ENCODE data around the gene RAD51B. TPM values are rescaled to one million over a fixed set of nuclear protein-coding genes. Genes with fewer than 3 reads are reported as not detected.

RAD51B gene
- total RNA-seq, 1 experiment from 2014 or later: 16.7 TPM

GRCh38 chr14:68413509-68413908 is 593.9 kb downstream of the RAD51B start:
- H3K27ac ChIP-seq (ENCODE audit: insufficient read length, low read depth, low read length): no peak overlapping the region
- no peaks in the 10 kb centered on the region for H3K4me1 ChIP-seq (ENCODE audit: insufficient read depth, low read length)
- no peak overlapping the region for H2AK5ac ChIP-seq (ENCODE audit: insufficient read length, low read length)
- Mint-ChIP-seq H3K4me1 (peaks cover 7 to 17% of the 10 kb centered on the region in 2 experiments), H3K9me3 (no peaks in the 10 kb centered on the region), H3K27ac (no peak overlapping the region), H3K36me3 (ENCODE audit: insufficient read depth in 1 of 3, low read depth in 3 of 3) (no peaks in the 10 kb centered on the region), H3K4me3 (no peak overlapping the region), H3K27me3 (ENCODE audit: low read depth) (peaks cover 1% of the 10 kb centered on the region)
- H3K4me2 ChIP-seq (ENCODE audit: insufficient read depth, insufficient read length, low read length): no peak overlapping the region
- no peak overlapping the region for H2BK15ac ChIP-seq (ENCODE audit: low read depth, low read length)
- no peak overlapping the region for H2BK5ac ChIP-seq (ENCODE audit: insufficient read length, low read length)
- no peaks in the 10 kb centered on the region for H3K23me2 ChIP-seq (ENCODE audit: insufficient read length, low read depth, low read length, poor library complexity, severe bottlenecking)
- H3K9ac ChIP-seq (ENCODE audit: extremely low read depth, insufficient read length, low read length): no peak overlapping the region
- no peak overlapping the region for H3K56ac ChIP-seq (ENCODE audit: insufficient read length, low read depth, low read length)
- H2BK120ac ChIP-seq (ENCODE audit: low read depth, low read length, poor library complexity, severe bottlenecking): no peak overlapping the region
- no peak overlapping the region for H3K18ac ChIP-seq (ENCODE audit: insufficient read length, low read depth, low read length)
- H3T11ph ChIP-seq (ENCODE audit: low read length): no peak overlapping the region
- H3K79me2 ChIP-seq (ENCODE audit: insufficient read depth, low read length): no peaks in the 10 kb centered on the region
- no peak overlapping the region for H3K23ac ChIP-seq (ENCODE audit: insufficient read length, low read depth, low read length)
- no peak overlapping the region for H3K4ac ChIP-seq (ENCODE audit: low read depth, low read length)
- no peak overlapping the region for H4K8ac ChIP-seq (replicated peaks; ENCODE audit: insufficient read length, low read depth, low read length)
- no peaks in the 10 kb centered on the region for H4K20me1 ChIP-seq (ENCODE audit: control insufficient read depth, insufficient read depth, insufficient read length)
- H3K27me3 ChIP-seq (ENCODE audit: insufficient read depth, low read length): no peaks in the 10 kb centered on the region
- no peak overlapping the region for H4K91ac ChIP-seq (ENCODE audit: insufficient read length, low read depth, low read length)
- no peaks in the 10 kb centered on the region for H3K79me1 ChIP-seq (ENCODE audit: insufficient read depth, low read depth, low read length, poor library complexity, severe bottlenecking)
- H4K5ac ChIP-seq (ENCODE audit: insufficient read length, low read depth, low read length): no peak overlapping the region
- whole genome bisulfite sequencing (ENCODE audit: extremely low coverage, insufficient read length, low lambda C conversion rate): no CpG with 5 or more reads among the region's 3 CpGs
- no peak for DNase-seq
- no peak overlapping the region for H2BK20ac ChIP-seq (ENCODE audit: low read depth, low read length, poor library complexity, severe bottlenecking)
- H2AFZ ChIP-seq (ENCODE audit: low read length): no peak overlapping the region
- H3K14ac ChIP-seq (ENCODE audit: insufficient read depth, low read length): no peak overlapping the region
- no peaks in the 10 kb centered on the region for H3K9me3 ChIP-seq (ENCODE audit: control insufficient read depth, low read depth, low read length)
- TF ChIP-seq, protein P1, sequence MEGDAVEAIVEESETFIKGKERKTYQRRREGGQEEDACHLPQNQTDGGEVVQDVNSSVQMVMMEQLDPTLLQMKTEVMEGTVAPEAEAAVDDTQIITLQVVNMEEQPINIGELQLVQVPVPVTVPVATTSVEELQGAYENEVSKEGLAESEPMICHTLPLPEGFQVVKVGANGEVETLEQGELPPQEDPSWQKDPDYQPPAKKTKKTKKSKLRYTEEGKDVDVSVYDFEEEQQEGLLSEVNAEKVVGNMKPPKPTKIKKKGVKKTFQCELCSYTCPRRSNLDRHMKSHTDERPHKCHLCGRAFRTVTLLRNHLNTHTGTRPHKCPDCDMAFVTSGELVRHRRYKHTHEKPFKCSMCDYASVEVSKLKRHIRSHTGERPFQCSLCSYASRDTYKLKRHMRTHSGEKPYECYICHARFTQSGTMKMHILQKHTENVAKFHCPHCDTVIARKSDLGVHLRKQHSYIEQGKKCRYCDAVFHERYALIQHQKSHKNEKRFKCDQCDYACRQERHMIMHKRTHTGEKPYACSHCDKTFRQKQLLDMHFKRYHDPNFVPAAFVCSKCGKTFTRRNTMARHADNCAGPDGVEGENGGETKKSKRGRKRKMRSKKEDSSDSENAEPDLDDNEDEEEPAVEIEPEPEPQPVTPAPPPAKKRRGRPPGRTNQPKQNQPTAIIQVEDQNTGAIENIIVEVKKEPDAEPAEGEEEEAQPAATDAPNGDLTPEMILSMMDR (conservative IDR thresholded peaks at IDR 0.05): no peak
- no peak overlapping the region for H2BK12ac ChIP-seq (ENCODE audit: insufficient read length, low read depth, low read length)
